Measurements from ENCODE around the gene UBE2D3.

Gene UBE2D3

DNA sequence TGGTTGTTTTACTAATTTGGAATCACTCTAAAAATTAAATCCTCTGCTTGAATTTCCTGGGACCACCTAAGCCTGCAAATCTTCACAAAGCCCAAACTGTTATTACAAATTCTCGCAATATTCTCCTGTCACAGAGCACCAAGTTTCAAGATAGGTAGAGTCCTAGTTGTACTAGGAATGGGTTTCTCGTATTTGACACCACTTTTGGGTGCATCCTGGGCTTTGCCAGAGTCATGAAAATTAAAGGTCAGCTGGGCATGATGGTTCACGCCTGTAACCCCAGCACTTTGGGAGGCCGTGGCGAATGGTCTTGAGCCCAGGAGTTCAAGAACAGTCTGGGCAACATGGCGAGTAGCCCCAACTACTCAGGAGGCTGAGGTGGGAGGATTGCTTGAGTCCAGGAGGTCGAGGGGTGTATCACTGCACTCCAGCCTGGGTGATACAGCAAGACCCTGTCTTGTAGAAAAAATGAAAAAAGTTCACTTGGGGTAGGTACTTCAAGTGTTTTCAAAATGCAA is 36.0 kb downstream of the UBE2D3 start:
- Mint-ChIP-seq H3K4me1 (ENCODE audit: low read depth) (peaks cover 10% of the 10 kb centered on the region), H3K27ac (no peak overlapping the region), H3K36me3 (ENCODE audit: low read depth) (peaks cover 53% of the 10 kb centered on the region), H3K9me3 (peaks cover 4% of the 10 kb centered on the region), H3K4me3 (no peak overlapping the region), H3K27me3 (ENCODE audit: low read depth) (no peaks in the 10 kb centered on the region)
- no peak for DNase-seq (ENCODE audit: low spot score)

DNA sequence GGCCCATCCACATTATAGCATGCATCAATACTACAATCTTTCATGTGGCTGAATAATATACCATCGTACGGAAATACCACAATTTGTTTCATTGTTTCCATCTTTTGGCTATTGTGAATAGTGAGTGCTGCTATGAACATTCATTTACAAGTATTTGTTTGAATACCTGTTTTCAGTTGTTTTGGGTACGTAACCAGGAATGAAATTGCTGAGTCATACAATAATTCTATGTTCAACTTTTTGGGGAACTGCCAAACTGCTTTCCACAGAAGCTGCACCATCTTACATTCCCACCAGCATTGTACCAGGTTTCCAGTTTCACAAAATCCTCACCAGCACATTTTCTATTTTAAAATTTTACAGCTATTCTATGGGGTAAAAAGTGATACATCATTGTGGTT is 38.0 kb downstream of the UBE2D3 start:
- no peak overlapping the region for H3K4me3 Mint-ChIP-seq
- no peak overlapping the region for H3K27ac Mint-ChIP-seq
- peaks cover 33% of the 10 kb centered on the region for H3K36me3 Mint-ChIP-seq (ENCODE audit: low read depth)
- no peak for DNase-seq (ENCODE audit: low spot score)
- no peaks in the 10 kb centered on the region for H3K27me3 Mint-ChIP-seq (ENCODE audit: low read depth)
- H3K9me3 Mint-ChIP-seq, result peaks cover 4% of the 10 kb centered on the region
- peaks cover 6% of the 10 kb centered on the region for H3K4me1 Mint-ChIP-seq (ENCODE audit: low read depth)

GRCh38 chr4:102787944-102788343 is 39.4 kb downstream of the UBE2D3 start:
- no peak overlapping the region for H3K27ac Mint-ChIP-seq
- H3K4me3 Mint-ChIP-seq, result no peak overlapping the region
- peaks cover 4% of the 10 kb centered on the region for H3K9me3 Mint-ChIP-seq
- peaks cover 6% of the 10 kb centered on the region for H3K4me1 Mint-ChIP-seq (ENCODE audit: low read depth)
- no peaks in the 10 kb centered on the region for H3K27me3 Mint-ChIP-seq (ENCODE audit: low read depth)
- H3K36me3 Mint-ChIP-seq (ENCODE audit: low read depth), result peaks cover 24% of the 10 kb centered on the region
- no peak for DNase-seq (ENCODE audit: low spot score)

GRCh38 chr4:102787096-102787881 is 40.1 kb downstream of the UBE2D3 start:
- H3K4me3 Mint-ChIP-seq, result no peak overlapping the region
- H3K27ac Mint-ChIP-seq, result no peak overlapping the region
- peaks cover 18% of the 10 kb centered on the region for H3K36me3 Mint-ChIP-seq (ENCODE audit: low read depth)
- peaks cover 4% of the 10 kb centered on the region for H3K9me3 Mint-ChIP-seq
- no peak for DNase-seq (ENCODE audit: low spot score)
- H3K27me3 Mint-ChIP-seq (ENCODE audit: low read depth), result no peaks in the 10 kb centered on the region
- peaks cover 6% of the 10 kb centered on the region for H3K4me1 Mint-ChIP-seq (ENCODE audit: low read depth)

- DNase-seq (ENCODE audit: low spot score), result no peak
- H3K27ac Mint-ChIP-seq, result no peak overlapping the region
- peaks cover 5% of the 10 kb centered on the region for H3K27me3 Mint-ChIP-seq (ENCODE audit: low read depth)
- H3K4me3 Mint-ChIP-seq, result no peak overlapping the region
- H3K4me1 Mint-ChIP-seq (ENCODE audit: low read depth), result peaks cover 6% of the 10 kb centered on the region
- peaks cover 4% of the 10 kb centered on the region for H3K9me3 Mint-ChIP-seq
- H3K36me3 Mint-ChIP-seq (ENCODE audit: low read depth), result peaks cover 10% of the 10 kb centered on the region
Observed at GRCh38 chr4:102786279-102786678, 41.1 kb downstream of the UBE2D3 start.

GRCh38 chr4:102783006-102783405 is 44.3 kb downstream of the UBE2D3 start:
- H3K27ac Mint-ChIP-seq, result no peak overlapping the region
- peaks cover 4% of the 10 kb centered on the region for H3K4me1 Mint-ChIP-seq (ENCODE audit: low read depth)
- no peaks in the 10 kb centered on the region for H3K36me3 Mint-ChIP-seq (ENCODE audit: low read depth)
- peaks cover 1% of the 10 kb centered on the region for H3K9me3 Mint-ChIP-seq
- DNase-seq (ENCODE audit: low spot score), result no peak
- H3K27me3 Mint-ChIP-seq (ENCODE audit: low read depth), result peaks cover 5% of the 10 kb centered on the region
- no peak overlapping the region for H3K4me3 Mint-ChIP-seq

DNA sequence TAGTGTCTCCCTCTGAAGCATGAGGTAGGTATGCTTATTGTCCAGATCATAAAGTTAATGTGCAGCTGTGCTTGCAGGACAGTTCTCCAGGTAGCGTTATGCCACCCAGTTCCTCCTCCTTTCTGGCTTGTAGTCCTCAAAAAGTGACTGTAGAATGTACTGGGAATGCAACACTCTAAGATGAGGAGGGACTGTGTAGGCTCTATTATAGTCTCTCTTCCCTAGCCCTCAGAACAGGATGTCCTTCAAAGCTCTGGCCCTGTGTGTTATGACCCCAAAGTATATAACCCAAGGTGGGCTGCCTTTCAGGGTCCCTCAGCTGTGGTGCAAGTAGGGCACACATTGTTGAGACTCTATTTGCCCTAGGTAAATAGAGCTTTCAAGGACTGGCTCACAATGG is 45.8 kb downstream of the UBE2D3 start:
- H3K4me1 Mint-ChIP-seq (ENCODE audit: low read depth), result no peaks in the 10 kb centered on the region
- H3K36me3 Mint-ChIP-seq (ENCODE audit: low read depth), result no peaks in the 10 kb centered on the region
- no peaks in the 10 kb centered on the region for H3K9me3 Mint-ChIP-seq
- H3K27ac Mint-ChIP-seq, result no peak overlapping the region
- no peak overlapping the region for H3K4me3 Mint-ChIP-seq
- no peak for DNase-seq (ENCODE audit: low spot score)
- H3K27me3 Mint-ChIP-seq (ENCODE audit: low read depth), result peaks cover 9% of the 10 kb centered on the region

GRCh38 chr4:102780476-102781144 is 46.7 kb downstream of the UBE2D3 start:
- Mint-ChIP-seq H3K27me3 (ENCODE audit: low read depth) (peaks cover 12% of the 10 kb centered on the region), H3K9me3 (no peaks in the 10 kb centered on the region), H3K36me3 (ENCODE audit: low read depth) (no peaks in the 10 kb centered on the region), H3K4me1 (ENCODE audit: low read depth) (no peaks in the 10 kb centered on the region), H3K4me3 (no peak overlapping the region), H3K27ac (no peak overlapping the region)
- no peak for DNase-seq (ENCODE audit: low spot score)

DNA sequence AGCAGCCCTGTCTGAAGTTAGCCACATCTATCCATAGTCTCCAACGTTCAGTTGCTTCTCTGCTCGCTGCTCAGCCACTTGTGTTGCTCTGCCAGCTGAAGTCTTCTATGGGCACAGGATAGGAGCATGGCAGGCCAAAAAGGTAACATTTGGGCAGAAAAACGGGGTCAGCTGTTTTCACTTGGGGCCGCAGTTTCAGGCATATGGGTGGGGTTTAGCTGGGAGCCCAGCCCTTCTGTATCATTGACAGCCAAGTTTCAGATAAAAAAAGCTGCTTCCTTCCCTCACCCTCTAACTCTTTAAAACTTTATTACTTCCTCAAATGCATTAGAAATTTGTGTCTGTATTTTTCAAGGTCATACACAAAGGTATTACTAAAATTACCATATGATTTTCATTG is 48.1 kb downstream of the UBE2D3 start:
- no peaks in the 10 kb centered on the region for H3K36me3 Mint-ChIP-seq (ENCODE audit: low read depth)
- DNase-seq (ENCODE audit: low spot score), result no peak
- no peak overlapping the region for H3K4me3 Mint-ChIP-seq
- peaks cover 14% of the 10 kb centered on the region for H3K27me3 Mint-ChIP-seq (ENCODE audit: low read depth)
- no peaks in the 10 kb centered on the region for H3K9me3 Mint-ChIP-seq
- H3K4me1 Mint-ChIP-seq (ENCODE audit: low read depth), result no peaks in the 10 kb centered on the region
- H3K27ac Mint-ChIP-seq, result no peak overlapping the region

GRCh38 chr4:102778720-102779119 is 48.6 kb downstream of the UBE2D3 start:
- Mint-ChIP-seq H3K4me3 (no peak overlapping the region), H3K27me3 (ENCODE audit: low read depth) (peaks cover 14% of the 10 kb centered on the region), H3K4me1 (ENCODE audit: low read depth) (no peaks in the 10 kb centered on the region), H3K36me3 (ENCODE audit: low read depth) (no peaks in the 10 kb centered on the region), H3K9me3 (no peaks in the 10 kb centered on the region), H3K27ac (no peak overlapping the region)
- no peak for DNase-seq (ENCODE audit: low spot score)

GRCh38 chr4:102775805-102776204 is 51.5 kb downstream of the UBE2D3 start:
- no peak overlapping the region for H3K27ac Mint-ChIP-seq
- H3K36me3 Mint-ChIP-seq (ENCODE audit: low read depth), result no peaks in the 10 kb centered on the region
- H3K9me3 Mint-ChIP-seq, result no peaks in the 10 kb centered on the region
- DNase-seq (ENCODE audit: low spot score), result no peak
- no peaks in the 10 kb centered on the region for H3K4me1 Mint-ChIP-seq (ENCODE audit: low read depth)
- H3K4me3 Mint-ChIP-seq, result no peak overlapping the region
- H3K27me3 Mint-ChIP-seq (ENCODE audit: low read depth), result peaks cover 11% of the 10 kb centered on the region

DNA sequence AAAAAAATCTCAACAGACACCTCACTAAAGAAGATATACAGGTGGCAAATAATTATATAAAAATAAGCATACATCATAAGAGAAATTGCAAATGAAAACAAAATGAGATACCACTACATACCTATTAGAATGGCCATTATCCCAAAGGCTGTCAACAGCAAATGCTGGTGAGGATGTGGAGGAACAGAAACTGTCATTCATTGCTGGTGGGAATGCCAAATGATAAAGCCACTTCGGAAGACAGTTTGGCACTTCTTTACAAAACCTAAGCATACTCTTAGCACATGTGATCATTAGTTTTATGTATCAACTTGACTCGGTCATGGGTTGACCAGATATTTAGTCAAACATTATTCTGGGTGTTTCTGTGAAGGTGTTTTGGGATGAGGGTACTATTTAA is 53.1 kb downstream of the UBE2D3 start:
- Mint-ChIP-seq H3K27ac (no peak overlapping the region), H3K4me1 (ENCODE audit: low read depth) (no peaks in the 10 kb centered on the region)

GRCh38 chr4:102772738-102773340 is 54.5 kb downstream of the UBE2D3 start:
- no peak for DNase-seq (ENCODE audit: low spot score)
- no peaks in the 10 kb centered on the region for H3K4me1 Mint-ChIP-seq (ENCODE audit: low read depth)
- peaks cover 25% of the 10 kb centered on the region for H3K27me3 Mint-ChIP-seq (ENCODE audit: low read depth)
- no peaks in the 10 kb centered on the region for H3K9me3 Mint-ChIP-seq
- no peak overlapping the region for H3K27ac Mint-ChIP-seq
- no peak overlapping the region for H3K4me3 Mint-ChIP-seq
- no peaks in the 10 kb centered on the region for H3K36me3 Mint-ChIP-seq (ENCODE audit: low read depth)

More for the DNA sequence above, 53.1 kb downstream of the UBE2D3 start:
- no peak overlapping the region for H3K4me3 Mint-ChIP-seq
- no peaks in the 10 kb centered on the region for H3K36me3 Mint-ChIP-seq (ENCODE audit: low read depth)
- DNase-seq (ENCODE audit: low spot score), result no peak
- no peaks in the 10 kb centered on the region for H3K9me3 Mint-ChIP-seq
- H3K27me3 Mint-ChIP-seq (ENCODE audit: low read depth), result peaks cover 22% of the 10 kb centered on the region

- Mint-ChIP-seq H3K27me3 (ENCODE audit: low read depth) (peaks cover 27% of the 10 kb centered on the region), H3K27ac (no peak overlapping the region)
- DNase-seq (ENCODE audit: low spot score), result no peak
Observed at GRCh38 chr4:102764901-102765300, 62.5 kb downstream of the UBE2D3 start.

More at GRCh38 chr4:102764901-102765300, 62.5 kb downstream of the UBE2D3 start:
- no peaks in the 10 kb centered on the region for H3K9me3 Mint-ChIP-seq
- no peak overlapping the region for H3K4me3 Mint-ChIP-seq
- H3K4me1 Mint-ChIP-seq (ENCODE audit: low read depth), result peaks cover 9% of the 10 kb centered on the region
- H3K36me3 Mint-ChIP-seq (ENCODE audit: low read depth), result no peaks in the 10 kb centered on the region
